Measurements from ENCODE around the gene CBX3.

The CBX3 gene

DNA sequence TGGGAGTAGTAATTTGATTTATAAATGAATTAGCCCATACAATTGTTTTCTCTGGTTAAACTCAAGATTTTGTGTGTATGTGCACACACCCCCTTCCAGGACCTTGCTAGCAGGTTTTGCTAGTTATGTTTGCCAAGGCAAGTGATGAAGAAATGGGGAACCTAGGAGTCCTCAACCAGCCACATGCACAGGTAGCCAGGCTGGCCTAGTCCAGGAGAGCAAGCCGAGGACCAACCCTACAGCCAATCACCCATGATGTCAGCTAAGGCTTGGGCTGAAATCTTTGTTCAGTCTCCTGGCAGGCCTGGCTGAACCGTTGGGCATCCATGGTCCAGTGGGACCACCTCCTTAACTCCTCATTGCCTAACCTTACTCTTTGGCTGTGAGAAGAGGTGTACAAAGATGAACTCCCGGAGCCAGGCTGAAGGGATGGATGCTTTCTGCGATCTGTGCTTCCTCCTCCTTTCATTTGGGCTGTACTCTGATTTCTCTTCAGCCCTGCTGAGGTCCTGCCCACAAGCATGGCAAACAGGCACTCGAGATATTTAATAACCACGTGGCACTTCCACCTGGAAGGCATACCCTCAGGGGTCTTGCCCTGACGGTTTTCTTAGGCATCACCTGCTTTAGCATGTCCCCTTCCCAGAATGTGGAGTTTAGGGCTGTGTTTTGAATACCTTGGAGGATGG, 23.1 kb upstream of the CBX3 start:
- no peak for DNase-seq
- intact Hi-C loops (cut with DNase I; ENCODE audit: low total_unique reads): no loop called here
- Histone ChIP-seq H3K27me3 (no peaks in the 10 kb centered on the region), H3K4me3 (no peak overlapping the region), H3K9me3 (no peaks in the 10 kb centered on the region), H3K4me1 (peaks cover 0 to 14% (median 12%) of the 10 kb centered on the region in 4 donors), H3K36me3 (no peaks in the 10 kb centered on the region), H3K27ac (no peak overlapping the region)
- TF ChIP-seq, protein P1, sequence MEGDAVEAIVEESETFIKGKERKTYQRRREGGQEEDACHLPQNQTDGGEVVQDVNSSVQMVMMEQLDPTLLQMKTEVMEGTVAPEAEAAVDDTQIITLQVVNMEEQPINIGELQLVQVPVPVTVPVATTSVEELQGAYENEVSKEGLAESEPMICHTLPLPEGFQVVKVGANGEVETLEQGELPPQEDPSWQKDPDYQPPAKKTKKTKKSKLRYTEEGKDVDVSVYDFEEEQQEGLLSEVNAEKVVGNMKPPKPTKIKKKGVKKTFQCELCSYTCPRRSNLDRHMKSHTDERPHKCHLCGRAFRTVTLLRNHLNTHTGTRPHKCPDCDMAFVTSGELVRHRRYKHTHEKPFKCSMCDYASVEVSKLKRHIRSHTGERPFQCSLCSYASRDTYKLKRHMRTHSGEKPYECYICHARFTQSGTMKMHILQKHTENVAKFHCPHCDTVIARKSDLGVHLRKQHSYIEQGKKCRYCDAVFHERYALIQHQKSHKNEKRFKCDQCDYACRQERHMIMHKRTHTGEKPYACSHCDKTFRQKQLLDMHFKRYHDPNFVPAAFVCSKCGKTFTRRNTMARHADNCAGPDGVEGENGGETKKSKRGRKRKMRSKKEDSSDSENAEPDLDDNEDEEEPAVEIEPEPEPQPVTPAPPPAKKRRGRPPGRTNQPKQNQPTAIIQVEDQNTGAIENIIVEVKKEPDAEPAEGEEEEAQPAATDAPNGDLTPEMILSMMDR (IDR thresholded peaks at IDR 0.05): no peak

DNA sequence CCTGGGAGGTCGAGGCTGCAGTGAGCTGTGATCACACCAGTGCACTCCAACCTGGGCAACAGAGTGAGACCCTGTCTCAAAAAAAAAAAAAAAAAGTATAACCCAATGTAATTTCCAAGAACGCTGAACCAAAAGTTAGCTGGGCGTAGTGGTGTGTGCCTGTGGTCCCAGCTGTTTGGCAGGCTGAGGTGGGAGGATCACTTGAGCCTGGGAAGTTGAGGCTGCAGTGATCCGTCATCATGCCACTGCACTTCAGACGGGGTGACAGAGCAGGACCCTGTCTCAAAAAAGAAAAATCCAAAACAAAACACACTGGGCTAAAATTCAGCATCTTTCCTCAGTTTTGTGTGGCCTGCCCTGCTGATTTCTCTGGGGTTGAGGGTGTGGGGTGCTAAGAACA, 22.1 kb upstream of the CBX3 start:
- H3K4me1 ChIP-seq: peaks cover 0 to 22% (median 14%) of the 10 kb centered on the region in 4 donors
- TF ChIP-seq, protein P1 (IDR thresholded peaks at IDR 0.05): no peak
- no peaks in the 10 kb centered on the region for H3K36me3 ChIP-seq
- no peak for DNase-seq
- no peaks in the 10 kb centered on the region for H3K27me3 ChIP-seq
- H3K9me3 ChIP-seq: no peaks in the 10 kb centered on the region
- no peak overlapping the region for H3K27ac ChIP-seq
- no peak overlapping the region for H3K4me3 ChIP-seq
- intact Hi-C loops (cut with DNase I; ENCODE audit: low total_unique reads): no loop called here

DNA sequence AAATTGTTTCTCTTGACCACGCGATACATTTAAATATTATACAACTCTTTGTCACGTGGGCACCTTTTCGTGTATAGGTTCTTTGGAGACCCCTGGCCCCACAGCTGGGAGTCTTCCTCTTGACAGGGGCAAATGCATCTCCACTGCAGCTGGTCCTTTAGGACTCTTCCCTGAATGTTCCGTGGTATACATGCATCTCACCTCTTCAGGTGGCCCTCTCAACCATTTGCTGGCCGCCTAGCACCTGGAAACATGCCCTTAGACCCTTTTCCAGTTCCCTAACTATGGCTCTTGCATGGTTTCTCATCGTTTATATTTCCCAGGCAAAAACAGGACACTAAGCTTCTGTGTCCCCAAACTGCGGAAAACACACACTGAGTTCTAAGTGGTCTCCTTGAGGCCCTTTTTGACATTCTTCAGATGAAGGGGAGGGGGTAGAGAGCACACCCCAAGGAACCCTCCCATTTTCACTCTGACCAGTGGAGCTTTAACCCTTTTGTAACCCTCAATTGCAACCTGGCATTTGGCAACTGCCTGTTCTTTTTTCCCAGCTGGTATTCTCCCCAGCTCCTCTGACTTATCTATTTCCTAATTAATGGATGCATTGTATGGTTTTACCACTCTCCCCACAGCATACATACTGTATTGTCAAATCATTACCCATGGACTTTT, 21.6 kb upstream of the CBX3 start:
- no peak overlapping the region for H3K27ac ChIP-seq
- TF ChIP-seq, protein P1 (IDR thresholded peaks at IDR 0.05): no peak

DNA sequence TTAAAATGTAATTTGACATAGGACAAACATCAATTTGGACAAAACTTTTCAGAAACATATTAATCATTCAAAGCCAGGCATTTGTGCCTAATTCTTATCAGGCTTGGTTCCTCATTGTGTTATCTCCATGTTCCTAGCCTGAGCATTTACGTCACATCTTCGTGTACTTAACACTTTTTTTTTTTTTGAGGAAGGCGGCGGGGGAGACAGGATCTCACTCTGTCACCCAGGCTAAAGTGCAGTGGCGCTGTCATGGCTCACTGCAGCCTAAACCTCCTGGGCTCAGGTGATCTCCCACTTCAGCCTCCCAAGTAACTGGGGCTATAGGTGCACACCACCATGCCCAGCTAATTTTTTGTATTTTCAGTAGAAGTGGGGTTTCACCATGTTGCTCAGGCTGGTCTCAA, 20.8 kb upstream of the CBX3 start:
- peaks cover 0 to 22% (median 14%) of the 10 kb centered on the region in 4 donors for H3K4me1 ChIP-seq
- H3K27ac ChIP-seq: no peak overlapping the region
- H3K4me3 ChIP-seq: no peak overlapping the region
- H3K27me3 ChIP-seq: no peaks in the 10 kb centered on the region
- no peaks in the 10 kb centered on the region for H3K36me3 ChIP-seq
- intact Hi-C loops (cut with DNase I; ENCODE audit: low total_unique reads): no loop called here
- H3K9me3 ChIP-seq: peaks cover 0 to 2% (median 0%) of the 10 kb centered on the region in 3 donors
- no peak for DNase-seq
- TF ChIP-seq, protein P1 (IDR thresholded peaks at IDR 0.05): no peak

More for the DNA sequence above, 21.6 kb upstream of the CBX3 start:
- DNase-seq: no peak
- Histone ChIP-seq H3K9me3 (no peaks in the 10 kb centered on the region), H3K36me3 (no peaks in the 10 kb centered on the region), H3K4me1 (peaks cover 0 to 22% (median 14%) of the 10 kb centered on the region in 4 donors), H3K27me3 (no peaks in the 10 kb centered on the region), H3K4me3 (no peak overlapping the region)
- intact Hi-C loops (cut with DNase I; ENCODE audit: low total_unique reads): no loop called here

DNA sequence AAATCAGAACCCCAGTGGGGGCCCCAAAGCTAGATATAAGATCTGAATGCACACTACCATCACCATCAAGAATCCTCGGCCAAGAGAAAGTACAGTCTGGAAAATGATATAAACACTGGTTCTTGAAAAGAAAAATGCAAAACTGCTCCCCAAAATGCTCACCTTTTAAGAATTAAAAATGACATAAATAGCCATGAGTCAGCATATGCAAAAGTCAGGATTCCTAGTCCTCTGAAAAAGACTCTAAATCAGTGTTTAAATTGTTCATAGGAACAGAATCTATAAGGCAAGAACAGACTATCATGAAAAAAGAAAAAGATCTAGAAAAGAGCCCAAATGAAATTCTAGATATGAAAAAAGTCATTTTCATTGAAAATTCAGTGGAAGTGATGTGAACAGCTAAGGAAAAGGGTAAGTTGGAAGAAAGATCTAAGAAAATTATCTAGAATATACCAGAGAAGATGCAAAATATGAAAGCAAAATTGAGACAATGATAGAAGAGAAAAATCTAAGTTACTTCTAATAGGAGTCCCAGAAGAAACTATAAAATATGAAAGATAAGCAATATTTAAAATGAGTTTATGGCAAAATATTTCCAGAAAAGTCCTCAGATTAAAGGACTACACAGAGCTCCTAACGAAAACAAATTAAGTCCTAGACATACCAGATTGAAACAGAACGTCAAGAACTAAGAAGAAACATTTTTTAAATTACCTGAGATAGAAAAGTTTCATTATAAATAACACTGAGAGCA, 19.9 kb upstream of the CBX3 start:
- H3K27ac ChIP-seq: no peak overlapping the region
- H3K36me3 ChIP-seq: no peaks in the 10 kb centered on the region
- H3K4me3 ChIP-seq: no peak overlapping the region
- H3K9me3 ChIP-seq: peaks cover 0 to 2% (median 0%) of the 10 kb centered on the region in 3 donors
- no peak for DNase-seq
- H3K27me3 ChIP-seq: no peaks in the 10 kb centered on the region
- H3K4me1 ChIP-seq: peaks cover 0 to 22% (median 14%) of the 10 kb centered on the region in 4 donors
- intact Hi-C loops (cut with DNase I; ENCODE audit: low total_unique reads): no loop called here
- TF ChIP-seq, protein P1 (IDR thresholded peaks at IDR 0.05): no peak

All from tibial artery (tissue), 4 donors.